GM15510 (cell line): Measurements from ENCODE around the gene GLP1R.

Source experiments
- POLR2A ChIP-seq: IDR thresholded peaks from 3 replicates; pipeline ENCODE4 v1.6.1; 2011; ENCODE audit warnings: borderline replicate concordance; ENCODE audit not compliant: insufficient read length; ENCODE audit errors: extremely low read depth

GLP1R gene

GRCh38 chr6:39084506-39084905, 35.9 kb downstream of the GLP1R start:
- no peak for TF ChIP-seq POLR2A

GRCh38 chr6:39085129-39085797, 36.7 kb downstream of the GLP1R start:
- no peak for TF ChIP-seq POLR2A

DNA sequence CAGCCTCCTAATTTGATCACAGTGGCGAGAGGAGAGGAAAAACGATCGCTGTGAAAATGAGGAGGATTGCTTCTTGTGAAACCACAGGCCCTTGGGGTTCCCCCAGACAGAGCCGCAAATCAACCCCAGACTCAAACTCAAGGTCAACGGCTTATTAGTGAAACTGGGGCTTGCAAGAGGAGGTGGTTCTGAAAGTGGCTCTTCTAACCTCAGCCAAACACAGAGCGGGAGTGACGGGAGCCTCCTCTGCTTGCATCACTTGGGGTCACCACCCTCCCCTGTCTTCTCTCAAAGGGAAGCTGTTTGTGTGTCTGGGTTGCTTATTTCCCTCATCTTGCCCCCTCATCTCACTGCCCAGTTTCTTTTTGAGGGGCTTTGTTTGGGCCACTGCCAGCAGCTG, 37.7 kb downstream of the GLP1R start:
- TF ChIP-seq POLR2A = no peak

- TF ChIP-seq POLR2A = no peak
Observed at GRCh38 chr6:39086711-39087110, 38.1 kb downstream of the GLP1R start.

- no peak for TF ChIP-seq POLR2A
Observed at GRCh38 chr6:39087197-39087596, 38.6 kb downstream of the GLP1R start.

GRCh38 chr6:39088331-39088730, 39.8 kb downstream of the GLP1R start:
- no peak for TF ChIP-seq POLR2A

GRCh38 chr6:39090036-39090435, 41.5 kb downstream of the GLP1R start:
- no peak for TF ChIP-seq POLR2A

DNA sequence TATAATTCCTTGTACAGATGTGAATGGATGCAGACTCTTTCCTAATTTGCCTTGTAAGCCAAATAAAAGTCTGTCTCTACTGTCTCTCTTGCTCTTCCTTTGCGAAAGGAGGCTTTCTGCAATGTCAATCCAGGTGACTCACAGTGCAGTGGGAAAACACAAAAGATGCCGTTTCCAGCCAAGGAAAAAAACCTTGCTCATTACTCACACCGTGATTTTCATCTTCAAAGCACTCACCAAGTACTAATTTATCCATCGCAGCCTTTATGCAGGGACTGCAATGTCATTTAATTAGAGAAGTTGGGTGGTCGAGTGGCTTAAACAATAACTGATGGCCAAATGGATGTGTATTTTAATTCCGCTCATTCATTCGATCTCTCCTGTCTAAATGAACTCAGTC, 42.6 kb downstream of the GLP1R start:
- TF ChIP-seq POLR2A = no peak

DNA sequence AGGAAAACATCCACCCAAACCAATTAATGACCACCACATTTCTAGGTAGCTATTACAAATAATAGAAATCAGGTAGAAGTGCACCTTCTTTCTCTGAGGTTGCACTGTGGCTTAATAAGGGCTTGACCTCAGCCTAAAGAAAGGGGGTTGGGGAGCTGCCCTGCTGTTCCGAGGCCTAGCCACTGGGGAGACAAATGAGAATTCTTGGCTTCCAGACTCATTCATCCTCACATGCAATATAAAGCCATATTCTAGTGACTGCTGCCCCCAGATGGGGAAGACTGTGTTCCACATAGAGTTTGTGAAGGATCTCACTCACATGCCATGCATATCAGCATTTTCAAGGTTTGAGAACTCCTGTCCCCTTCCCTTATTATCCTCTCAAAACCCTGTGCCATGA, 43.5 kb downstream of the GLP1R start:
- TF ChIP-seq POLR2A = no peak

- TF ChIP-seq POLR2A = no peak
Observed at GRCh38 chr6:39093149-39093708, 44.6 kb downstream of the GLP1R start.

DNA sequence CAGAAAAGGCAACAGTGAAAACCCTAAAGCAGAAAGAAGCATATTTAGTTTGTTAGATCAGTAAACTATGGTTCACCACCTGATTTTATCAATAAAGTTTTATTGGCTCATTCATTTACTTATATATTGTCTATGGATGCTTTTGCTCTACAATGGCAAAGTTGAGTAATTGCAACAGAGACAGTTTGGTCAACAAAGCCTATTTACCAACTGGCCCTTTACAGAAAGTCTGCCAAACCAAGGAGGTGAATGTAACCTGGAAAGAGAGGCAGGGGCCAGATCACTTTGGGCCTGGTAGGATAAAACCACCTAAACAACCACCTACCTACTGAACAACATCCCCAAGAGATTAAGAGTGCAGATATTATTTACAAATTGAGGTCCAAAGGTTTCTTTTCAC, 47.0 kb downstream of the GLP1R start:
- TF ChIP-seq POLR2A = no peak

- TF ChIP-seq POLR2A = no peak
Observed at GRCh38 chr6:39100358-39100757, 51.8 kb downstream of the GLP1R start.

DNA sequence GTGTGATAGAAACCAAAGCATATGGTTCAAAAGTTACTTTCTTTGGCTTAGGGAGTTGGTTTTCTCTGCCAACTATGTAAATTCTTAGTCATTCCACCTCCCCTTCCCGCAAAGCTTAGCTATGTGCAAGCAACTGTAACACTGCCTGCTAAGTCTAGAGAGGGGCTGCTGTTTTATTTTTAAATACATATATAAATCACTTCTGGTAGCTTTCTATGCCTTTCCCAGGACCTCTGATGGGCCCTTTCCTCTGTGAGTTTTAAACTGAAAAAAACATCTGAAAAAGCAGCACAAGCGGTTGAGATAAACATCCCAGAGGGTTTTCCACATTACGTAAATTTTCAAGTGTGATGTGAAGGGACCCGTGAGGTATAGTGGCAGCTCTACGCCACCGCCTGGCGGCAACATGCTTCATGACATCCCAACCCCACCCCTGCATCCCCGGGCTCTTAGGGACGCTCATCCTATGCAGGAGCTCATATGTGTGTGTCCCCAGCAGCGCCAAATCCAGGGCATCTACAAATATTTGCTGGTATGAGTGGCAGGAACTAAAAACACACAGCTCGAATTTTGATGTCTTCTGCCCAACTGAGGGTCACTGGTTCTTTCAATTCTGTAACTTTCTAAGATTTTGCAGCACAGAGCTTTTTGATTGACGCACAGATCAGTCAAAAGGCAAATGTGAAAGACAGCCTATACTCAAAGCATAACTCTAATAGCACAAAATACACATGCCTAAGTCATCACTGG, 53.7 kb downstream of the GLP1R start:
- no peak for TF ChIP-seq POLR2A

DNA sequence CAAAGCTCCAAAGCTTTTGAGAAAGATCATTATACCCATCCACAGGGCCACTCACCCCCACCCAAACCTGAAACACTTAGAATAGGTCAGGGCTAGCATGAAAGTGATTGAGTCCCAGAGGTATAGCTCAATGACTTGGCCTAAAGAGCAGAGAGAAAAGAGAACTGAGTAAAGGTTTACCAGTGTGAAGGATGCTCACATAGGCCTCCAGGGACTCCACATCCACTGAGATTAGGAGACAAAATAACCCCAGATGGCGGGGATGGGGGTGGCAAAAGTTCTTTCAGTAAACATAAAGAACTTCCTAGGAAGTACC, 54.2 kb downstream of the GLP1R start:
- TF ChIP-seq POLR2A = no peak

DNA sequence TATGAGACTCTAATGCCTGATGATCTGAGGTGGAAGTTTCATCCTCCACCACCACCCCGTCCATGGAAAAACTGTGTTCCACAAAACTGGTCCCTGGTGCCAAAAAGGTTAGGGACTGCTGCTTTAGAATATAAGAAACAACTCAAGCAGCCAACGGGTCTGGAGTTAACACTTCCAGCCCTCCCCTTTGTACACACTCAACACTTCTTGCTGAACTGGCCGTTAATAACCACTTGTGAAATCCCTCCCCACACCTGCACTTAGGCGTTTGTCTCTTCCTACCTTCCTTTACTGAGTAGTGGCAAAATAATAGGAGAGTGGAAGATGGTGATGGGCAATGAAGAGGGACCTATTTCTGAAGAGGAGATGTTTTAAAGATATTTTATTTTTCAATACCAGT, 55.9 kb downstream of the GLP1R start:
- TF ChIP-seq POLR2A = no peak

DNA sequence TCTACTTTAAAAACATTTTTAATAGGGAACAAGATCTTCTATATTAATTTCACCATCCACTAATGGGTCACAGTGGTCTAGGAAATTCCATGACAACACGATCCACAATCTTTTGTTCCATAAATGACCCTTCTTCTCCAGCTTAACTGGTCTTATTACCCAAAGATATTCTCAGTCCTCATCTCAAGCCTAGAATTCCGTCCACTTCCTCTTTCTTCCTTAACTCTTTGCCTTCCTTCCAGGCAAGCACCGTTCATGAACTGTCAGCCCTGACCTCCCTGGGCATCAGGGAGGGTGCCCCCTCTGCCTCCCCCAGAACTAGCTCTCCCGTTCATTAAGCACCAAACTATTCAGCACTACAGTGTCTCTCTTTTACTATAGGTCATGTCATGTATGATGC, 58.5 kb downstream of the GLP1R start:
- TF ChIP-seq POLR2A = no peak
